Tibial nerve (tissue), 4 donors: Measurements from ENCODE around the gene HYI.

Source experiments
- CTCF ChIP-seq, 5 experiments: fragments of 200-600 bp in 3 of 5; fragments of 450-650 bp in 2 of 5; sonication (generic) in 3 of 5; IDR thresholded peaks; one replicate each; pipeline ENCODE4 v1.5.1; 2016 to 2019; ENCODE audit warnings: antibody characterized with exemption in 5 of 5, mild to moderate bottlenecking in 3 of 5, moderate library complexity in 2 of 5
- EP300 ChIP-seq, 2 donors: sonication (generic); formaldehyde crosslinking; IDR thresholded peaks; one replicate each; pipeline ENCODE4 v1.6.1; 2017; ENCODE audit warnings: antibody characterized with exemption in 2 of 2, mild to moderate bottlenecking in 1 of 2
- POLR2A ChIP-seq, 2 donors: fragments of 450-650 bp; IDR thresholded peaks; one replicate each; pipeline ENCODE4 v1.6.1; 2017; ENCODE audit warnings: antibody characterized with exemption in 2 of 2, mild to moderate bottlenecking in 2 of 2, moderate library complexity in 2 of 2

GRCh38 chr1:43405219-43405875 lies 48.4 kb downstream of the HYI start:
- TF ChIP-seq CTCF (IDR thresholded peaks at IDR 0.05) (no peak), POLR2A (IDR thresholded peaks at IDR 0.05) (no peak), EP300 (IDR thresholded peaks at IDR 0.05) (no peak)
